ENCODE data around the gene RRM2.

RRM2 gene

DNA sequence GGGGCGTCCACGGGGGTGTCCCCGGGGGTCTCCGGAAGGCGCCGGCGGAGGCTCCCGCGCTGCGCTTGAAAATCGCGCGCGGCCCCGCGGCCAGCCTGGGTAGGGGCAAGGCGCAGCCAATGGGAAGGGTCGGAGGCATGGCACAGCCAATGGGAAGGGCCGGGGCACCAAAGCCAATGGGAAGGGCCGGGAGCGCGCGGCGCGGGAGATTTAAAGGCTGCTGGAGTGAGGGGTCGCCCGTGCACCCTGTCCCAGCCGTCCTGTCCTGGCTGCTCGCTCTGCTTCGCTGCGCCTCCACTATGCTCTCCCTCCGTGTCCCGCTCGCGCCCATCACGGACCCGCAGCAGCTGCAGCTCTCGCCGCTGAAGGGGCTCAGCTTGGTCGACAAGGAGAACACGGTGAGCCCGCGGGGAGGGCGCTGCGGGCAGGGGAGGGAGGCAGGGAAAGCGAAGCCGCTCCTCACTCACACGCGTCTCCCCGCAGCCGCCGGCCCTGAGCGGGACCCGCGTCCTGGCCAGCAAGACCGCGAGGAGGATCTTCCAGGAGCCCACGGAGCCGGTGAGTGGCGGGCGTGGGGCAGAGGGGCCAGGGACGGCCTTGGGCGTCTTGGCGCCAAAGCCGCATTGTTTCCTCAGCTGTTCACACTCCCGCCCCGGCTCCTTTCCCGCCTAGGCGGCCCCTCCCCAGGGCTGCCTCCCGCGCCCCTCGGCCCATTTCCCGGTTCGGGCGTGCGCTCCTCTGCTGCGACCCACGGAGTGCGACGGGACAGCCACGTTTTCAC is at the start of gene RRM2:
Gene RRM2 (plus strand): TSS at position 240 of the 781 bp plus-strand sequence. CDS start 60 bp downstream, at position 300.
- DNase-seq, result peak; percentile 32 to 67

DNA sequence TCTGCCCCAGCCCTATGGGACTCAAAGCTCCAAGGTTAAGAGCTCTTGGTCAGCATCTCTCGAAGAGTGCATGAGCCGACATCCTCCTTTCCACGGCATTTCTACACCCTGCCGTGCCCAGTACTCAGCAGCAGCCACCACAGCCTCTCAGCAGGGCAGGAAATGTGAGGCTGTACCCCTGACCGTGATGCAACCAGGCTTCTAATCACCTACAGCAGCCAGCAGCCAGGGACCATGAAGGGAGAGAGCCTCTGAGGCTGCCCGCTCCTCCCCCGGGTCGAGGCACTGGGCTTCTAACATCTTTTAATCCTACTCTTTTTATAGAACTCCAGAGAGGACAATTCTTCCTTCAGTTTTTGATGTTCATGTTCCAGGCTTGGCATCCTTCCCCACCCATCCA is 48.8 kb upstream of the RRM2 start:
- no peak for DNase-seq

DNA sequence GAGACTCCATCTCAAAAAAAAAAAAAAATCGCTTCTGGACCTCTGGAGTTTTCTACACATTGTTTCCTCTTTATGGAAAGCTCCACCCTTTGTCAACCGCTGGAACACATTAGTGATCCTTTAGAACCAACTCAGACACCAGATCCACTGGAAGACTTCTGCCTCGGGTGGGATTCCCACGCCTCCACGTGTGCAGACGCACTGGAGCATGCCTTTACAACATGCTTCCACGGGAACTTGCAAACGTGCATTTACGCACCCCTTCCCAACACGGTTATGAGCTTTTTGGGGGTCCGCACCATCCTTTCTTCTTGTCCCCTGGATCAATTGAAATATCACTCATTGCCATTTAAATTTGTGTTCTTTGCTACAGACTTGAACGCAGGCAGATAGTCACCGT is 47.4 kb upstream of the RRM2 start:
- DNase-seq, result no peak

DNA sequence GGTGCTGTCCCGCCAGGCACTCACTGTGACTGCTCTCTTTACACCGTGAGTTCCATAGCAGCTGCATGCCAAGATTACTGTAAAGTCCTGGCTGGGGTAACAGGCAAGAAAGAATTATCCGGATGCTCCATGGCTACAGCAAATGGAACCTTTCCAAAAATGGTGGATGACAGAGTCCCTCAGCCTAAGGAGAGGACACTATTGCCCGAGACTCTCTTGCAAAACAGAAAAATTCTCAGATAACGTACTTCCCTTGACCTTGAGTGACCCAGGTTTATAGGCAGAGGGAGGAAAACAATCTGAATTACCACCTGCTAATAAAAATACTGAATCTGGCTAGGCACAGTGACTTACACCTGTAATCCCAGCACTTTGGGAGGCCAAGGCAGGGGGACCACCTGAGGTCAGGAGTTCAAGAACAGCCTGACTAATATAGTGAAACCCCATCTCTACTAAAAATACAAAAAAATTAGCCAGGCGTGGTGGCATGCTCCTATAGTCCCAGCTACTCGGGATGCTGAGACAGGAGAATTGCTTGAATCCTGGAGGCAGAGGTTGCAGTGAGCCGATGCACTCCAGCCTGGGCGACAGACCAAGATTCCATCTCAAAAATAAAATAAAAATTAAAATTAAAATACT is 46.8 kb upstream of the RRM2 start:
- DNase-seq, result no peak

DNA sequence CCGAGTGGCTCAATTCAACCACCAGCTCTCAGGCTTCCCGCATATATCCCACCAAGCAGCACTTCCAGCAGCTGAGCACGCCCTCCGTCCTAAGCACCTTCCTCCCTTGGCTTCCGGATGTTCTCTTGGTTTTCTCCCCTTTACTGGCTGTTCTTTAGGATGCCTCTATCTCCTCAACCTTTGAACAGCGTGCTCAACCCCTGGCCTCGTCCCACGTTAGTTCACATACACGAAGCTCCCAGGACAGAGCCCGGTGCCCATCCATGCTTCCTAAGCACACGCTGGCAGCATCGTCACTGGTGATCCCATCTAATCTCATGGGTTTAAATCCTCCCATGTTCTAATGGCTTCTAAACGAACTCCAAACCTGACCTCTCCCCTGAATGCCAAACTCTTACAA is 46.0 kb upstream of the RRM2 start:
- DNase-seq, result no peak

DNA sequence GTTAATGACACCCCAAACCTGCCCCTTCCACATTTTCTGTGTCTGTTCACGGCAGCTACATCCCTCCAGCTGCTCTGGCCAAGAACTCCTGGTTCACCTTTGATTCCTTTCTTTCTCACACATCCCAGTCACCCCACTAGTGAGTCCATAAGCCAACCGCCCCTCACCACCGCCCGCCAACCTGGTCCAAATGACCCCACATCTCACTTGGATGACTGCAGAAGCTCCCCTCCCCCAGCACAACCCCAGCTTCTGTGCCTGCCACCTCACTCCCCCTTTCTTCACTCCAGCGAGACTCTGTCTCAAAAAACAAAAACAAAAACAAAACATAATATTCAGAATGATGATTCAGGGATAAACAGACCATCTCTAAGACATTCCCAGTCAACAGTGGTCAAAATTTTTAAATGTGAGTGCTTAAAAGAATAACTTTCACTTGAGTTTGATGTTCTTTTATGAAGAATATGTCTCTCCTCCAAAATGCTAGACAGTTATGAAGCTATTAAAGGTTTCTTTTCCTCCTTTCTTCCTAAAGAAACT is 45.5 kb upstream of the RRM2 start:
- DNase-seq, result no peak

DNA sequence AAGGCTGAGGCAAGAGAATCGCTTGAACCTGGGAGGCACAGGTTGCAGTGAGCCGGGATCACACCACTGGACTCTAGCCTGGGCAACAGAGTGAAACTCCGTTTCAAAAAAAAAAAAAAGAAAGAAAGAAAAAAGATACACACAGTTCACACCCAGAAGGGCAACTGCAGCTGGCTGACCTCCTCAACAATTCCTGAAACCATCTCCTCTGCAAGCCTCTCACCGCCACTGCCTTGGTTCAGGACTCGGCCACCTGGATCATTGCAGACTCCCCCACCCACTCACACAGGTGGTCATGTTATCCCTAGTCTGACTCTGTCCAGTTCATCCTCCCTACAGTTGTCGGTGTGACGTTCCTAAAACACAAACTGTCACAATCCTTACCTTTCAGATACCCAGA is 44.5 kb upstream of the RRM2 start:
- DNase-seq, result no peak

DNA sequence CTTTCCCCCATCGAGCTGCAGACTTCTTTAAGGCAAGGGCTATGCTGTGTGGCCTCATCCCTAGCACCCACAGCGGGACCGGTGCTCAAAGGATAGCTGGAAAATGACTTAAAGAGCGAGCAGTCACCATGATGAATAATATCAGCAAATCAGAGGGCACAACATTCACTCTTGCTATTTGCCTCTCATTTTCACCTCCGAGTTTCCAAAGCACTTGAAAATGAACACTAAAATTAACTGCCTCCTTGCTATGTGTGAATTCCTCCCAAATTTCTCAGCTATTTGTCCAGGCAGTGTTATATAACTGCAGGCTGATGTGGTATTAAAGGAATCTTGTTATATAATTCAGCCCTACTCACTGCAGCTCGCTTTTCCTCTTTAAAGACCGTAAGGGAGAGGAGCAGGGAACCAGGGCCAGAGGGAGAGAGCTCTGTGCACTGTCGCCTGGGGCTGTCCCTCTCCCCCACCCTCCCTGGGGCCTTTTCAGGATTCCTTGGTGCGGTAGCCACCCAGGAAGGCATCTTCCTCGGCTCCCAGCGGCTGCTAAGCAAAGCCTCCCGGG is 43.8 kb upstream of the RRM2 start:
- peak in 1 of 2 experiments; percentile 55 for DNase-seq

DNA sequence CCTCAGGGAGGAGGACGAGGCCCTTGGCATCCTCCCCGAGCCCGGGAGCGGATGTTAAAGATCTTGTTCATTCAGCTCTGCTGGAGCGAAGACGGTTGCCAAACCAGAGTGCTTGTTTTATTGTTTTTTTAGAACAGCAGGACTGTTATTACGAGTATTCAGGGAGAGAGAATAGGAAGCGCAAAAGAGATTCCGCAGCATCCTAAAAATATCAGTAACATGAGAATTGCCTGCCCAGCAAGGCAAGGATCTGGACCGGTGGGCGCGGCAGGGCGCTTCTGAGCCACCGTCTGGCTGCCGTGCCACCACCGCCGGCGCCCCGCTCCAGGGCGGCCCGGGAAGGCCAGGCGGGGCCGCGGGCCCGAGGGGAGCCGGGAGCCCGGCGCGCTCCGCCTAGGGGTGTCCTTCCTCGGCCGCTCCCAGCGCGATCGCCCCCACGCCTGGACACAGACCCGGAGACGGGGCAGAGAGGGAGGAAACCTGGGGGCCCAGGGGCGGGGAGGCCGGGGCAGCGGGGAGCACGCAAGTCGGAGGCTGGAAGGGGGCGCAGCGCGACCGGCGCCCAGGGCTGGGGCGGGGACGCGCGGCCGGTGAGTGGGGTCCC is 43.2 kb upstream of the RRM2 start:
- DNase-seq, result no peak

DNA sequence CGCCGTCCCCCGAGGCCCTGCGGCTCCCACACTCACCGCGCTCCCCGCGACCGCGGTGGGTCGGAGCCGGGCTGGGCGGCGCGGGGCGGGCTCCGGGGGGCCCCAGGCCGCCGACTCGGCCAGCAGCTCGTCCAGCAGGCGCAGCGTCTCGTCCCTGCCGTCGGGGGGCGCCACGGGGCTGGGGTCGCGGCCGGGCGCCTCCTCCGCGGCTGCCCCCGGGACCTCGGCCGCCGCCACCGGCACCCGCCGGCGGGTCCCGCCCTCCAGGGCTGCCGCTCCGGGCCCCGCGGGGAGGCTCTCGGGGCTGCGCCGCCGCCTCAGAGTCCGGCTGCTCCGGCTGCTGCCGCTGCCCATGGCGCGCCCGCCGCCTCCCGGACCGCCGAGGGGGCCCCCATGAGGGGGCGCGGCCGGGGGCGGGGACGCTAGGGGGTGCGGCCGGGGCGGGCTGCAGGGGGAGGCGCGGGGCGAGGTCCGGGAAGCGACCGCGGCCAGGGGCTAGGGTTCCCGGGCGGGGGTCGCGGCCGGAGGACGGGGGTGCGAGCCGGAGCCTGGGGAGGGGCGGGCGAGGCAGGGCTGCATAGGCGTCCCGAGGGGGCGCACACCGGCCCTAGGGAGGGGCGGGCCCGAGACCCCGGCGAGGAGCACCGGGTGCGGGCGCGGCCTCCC is 42.5 kb upstream of the RRM2 start, which contains the start of gene CYS1:
Gene CYS1 (minus strand): TSS at position 542 of the 666 bp plus-strand sequence. CDS start 188 bp downstream, at position 354.
- DNase-seq, result no peak

DNA sequence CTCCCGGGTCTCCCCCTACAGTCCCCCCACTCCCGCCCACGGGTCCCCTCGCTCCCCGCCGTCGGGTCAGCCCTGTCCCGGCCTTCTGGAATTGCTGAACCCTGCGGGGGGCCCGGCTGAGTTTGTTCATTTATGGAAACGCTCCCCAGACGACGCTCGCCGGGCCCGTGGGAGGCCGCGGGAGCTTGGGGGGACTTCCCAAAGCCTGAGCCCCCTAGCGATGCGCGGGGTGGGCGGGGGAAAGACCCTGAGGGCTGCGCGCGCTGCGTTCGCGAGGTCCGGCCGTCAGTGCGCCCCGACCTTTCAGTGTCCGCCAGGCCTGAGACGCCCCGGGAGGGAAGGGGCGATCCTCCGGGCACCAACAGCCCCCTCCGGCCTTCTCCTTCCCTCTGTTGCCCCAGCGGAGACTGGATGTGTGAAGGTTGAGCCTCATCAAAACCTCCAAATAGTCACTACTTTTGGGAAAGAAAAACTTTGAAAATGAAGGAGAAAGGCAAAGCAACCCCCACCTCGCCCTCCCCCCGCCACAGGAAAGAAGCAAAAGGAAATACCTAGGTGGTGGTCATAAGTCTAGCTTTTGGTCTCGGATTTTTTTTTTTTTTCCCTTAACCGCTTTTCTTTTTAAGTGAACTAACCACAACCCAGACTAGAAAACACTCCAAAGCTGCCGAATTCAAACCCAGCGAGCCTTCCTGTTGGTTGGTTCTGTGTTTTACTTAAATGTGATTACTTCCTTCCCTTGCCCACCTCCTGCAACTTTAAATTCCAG is 41.8 kb upstream of the RRM2 start:
- DNase-seq, result no peak

DNA sequence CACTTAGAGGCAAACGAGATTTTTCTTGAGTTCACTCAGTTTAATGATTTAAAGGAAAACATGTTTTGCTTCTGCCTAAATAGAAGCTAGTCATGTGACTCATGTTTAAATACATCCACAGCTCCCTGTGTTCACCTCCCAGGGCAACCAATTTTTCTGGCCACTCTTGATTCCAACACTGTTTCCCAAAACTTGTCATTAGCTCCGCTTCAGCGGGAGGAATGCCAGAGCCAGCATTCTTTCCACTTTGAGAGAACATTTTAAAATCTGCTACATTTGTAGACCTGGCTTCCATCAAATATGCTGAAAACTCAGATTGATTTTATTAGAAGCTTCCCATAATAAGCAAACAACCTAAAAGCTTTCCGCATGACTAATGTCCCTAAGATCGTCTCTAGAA is 39.5 kb upstream of the RRM2 start:
- DNase-seq, result no peak

DNA sequence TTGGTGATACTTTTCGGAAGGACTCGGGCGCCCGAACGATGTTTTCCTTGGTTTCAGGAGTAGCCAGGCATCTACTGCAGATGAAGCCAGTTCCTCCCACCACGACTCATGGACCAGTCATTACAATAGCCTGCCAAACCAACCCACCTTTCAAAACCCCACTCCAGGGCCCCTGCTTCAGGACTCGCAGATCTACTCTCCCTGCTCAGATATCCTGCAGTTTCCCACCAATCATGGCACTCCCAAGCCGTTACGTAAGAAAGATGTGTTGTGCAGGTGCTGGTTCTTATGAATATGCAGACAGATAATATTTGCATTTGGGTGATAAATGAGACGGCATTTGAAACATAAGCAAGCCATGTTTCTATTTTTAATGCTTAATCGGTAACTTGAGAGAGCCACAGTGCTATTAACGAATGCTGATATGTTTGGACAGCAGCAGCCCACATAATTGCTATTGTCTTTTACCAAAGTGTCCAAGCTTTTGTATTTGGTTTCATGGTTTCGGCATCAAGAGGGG is 38.8 kb upstream of the RRM2 start:
- no peak for DNase-seq

DNA sequence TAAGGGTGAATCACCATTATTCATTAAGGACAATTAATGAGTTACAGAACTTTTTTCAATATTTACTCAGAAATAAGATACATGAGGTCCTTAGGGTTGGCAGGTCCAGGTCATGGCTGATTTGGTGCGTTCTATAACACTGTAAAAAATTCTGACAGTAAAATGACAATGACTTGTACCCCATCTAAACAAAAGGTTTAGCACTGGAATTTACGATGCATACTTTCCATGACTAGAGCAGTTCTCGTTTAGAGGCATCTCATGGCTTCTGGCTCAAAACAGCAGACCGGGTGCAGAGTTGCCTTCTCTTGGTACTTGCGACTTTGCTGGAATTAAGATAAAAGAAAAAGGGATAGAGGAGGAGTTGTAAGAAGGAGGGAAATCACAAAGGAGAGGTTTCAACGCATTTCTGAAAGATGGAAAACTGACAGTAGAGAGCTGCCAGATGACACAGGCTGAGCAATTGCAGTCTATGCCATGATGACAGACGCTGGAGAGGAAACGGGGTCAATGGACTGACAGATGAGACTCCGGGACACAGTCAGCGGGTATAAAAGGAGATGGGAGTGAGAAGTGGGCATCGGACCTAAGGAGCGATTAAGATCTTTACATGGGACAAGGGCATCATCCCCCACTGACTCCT is 38.2 kb upstream of the RRM2 start:
- no peak for DNase-seq

DNA sequence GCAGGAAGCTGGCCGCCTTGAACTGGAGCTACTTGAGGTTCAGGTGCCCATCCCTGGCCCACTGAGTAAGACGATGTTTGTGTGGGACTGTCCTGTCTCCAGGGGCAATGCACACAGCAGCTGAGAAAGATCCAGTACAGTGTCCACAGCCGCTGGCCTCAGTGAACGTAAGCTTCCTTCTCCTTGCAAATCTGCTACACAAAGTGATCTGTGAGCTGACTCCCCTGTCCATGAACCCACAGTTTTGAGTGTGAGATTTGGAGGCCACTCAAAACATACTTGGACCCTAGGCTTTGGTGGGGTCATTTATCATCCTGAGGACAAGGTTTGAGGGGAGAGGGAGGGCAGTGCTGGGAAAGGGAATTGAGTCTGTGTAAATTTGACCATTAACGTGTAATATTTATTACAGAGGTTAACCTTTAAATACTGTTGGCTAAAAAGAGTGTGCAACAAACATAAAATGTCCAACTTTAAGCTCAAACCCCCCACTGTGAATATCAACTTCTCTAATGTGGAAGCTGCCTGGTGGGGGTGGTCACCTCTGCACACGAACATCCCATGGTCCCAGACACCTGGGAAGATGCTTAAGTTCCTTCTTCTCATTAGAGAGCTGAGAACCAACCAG is 37.4 kb upstream of the RRM2 start:
- DNase-seq, result no peak

DNA sequence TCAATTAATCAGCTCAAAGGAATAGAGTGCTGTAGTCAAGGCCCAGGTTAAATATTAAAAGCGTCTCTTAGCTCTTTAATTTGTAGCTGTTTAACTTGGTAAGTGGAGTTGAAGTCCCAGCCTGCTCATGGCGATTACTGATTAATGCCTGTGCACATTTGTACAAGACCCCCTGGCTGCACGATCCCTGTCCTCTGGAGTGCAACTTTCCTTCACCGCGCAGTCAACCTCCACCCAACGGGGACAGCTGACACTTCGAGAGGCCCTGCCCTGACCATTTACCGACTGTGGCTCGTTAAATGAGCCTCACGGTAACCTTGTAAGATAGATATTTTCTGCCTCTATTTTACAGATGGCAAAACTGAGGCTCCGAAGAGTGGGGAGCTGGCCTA is 36.9 kb upstream of the RRM2 start:
- no peak for DNase-seq

DNA sequence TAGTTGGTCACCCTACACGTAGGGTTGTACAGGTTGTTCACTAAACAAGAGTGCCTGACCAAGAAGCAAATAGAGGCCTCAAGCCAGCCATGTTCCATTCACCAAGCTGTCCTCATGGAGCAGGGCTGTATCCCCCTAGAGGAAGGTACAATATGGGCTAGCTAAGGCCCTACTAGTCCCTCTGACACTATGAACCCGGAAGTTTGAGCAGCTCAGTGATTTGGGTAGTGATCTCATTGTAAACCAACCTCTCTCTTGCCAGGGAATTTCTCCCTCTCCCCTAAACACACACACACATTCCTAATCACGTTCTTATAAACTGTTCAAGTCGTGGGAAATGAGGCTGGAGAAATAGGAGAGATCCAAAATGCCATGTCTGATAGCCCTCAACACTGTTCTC is 35.6 kb upstream of the RRM2 start:
- DNase-seq, result no peak

DNA sequence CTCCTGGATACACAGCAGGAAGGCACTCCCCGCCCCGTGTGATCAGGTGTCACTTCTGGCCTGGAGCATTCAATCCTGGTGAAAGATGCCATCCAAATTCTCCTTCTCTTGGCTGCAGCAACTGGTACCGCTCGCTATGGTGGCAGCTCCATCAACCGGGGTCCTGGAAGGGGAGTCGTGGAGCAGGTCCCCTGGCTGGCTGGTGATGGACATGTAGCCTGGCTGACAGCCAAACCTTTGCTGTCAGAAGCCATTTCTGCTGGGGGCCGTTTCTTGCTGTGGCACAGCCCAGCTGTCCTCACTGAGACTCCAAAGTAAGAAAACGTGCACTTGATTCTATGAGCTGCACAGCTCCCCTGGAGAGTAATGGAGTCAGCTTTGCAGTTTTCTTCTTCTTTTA is 35.2 kb upstream of the RRM2 start:
- DNase-seq, result no peak

DNA sequence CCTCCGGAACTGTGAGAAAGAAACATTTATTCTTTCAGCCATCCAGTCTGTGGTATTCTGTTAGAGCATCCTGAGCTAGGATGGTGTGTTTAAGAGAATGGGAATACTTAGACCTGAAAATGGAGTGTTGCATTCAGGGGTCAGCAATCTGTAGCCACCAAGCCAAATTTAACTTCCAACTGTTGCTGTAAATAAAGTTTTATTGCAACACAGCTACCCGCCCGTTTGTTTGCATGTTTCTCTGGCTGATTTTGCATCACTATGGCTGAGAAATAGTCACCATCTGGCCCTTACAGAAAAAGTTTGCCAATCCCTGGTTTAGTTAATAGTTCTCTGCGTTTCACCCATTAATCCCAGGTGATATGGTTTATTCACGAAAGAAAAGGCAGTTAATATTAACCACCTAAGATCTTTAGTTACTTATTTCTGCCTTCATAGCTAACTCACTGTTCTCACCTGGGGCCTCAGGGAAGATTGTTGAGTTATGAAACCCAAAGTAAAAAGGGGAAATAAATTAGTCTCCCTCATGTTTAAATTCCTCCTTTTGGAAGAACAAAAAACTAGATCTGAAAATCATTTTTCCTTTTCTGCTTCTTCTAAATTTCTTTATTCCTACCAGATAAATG is 32.9 kb upstream of the RRM2 start:
- no peak for DNase-seq

DNA sequence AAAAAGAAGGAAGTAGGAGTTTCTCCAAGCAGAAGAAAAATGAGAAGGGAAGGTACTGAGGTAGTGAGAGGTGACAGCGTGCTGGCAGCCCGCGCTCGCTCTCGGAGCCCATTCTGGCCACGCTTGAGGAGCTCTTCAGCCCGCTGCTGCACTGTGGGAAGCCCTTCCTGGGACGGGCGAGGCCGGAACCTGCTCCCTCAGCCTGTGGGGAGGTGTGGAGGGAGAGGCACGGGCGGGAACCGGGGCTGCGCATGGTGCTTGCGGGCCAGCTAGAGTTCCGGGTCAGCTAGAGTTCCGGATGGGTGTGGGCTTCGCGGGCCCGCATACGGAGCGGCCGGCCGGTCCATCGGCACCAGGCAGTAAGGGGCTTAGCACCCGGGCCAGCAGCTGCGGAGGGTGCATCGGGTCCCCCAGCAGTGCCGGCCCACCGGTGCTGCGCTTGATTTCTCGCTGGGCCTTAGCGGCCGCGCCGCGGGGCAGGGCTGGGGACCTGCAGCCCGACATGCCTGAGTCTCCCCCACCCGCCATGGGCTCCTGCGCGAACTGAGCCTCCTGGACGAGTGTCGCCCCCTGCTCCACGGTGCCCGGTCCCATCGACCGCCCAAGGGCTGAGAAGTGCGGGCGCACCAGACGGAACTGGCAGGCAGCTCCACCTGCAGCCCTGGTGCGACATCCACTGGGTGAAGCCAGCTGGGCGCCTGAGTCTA is 31.2 kb upstream of the RRM2 start:
- DNase-seq, result no peak
